Ishikawa (cell line): ENCODE measurements around the gene DENND4C.

Source experiments
- CEBPB ChIP-seq: IDR thresholded peaks from 2 replicates; pipeline ENCODE4 v1.6.1; 2012
- CREB1 ChIP-seq: IDR thresholded peaks from 2 replicates; pipeline ENCODE4 v1.6.1; 2012; ENCODE audit warnings: low read depth
- EGR1 ChIP-seq: IDR thresholded peaks from 2 replicates; pipeline ENCODE4 v1.6.1; 2012
- EP300 ChIP-seq: IDR thresholded peaks from 2 replicates; pipeline ENCODE4 v1.6.1; 2012; ENCODE audit warnings: borderline replicate concordance
- FOXM1 ChIP-seq: IDR thresholded peaks from 2 replicates; pipeline ENCODE4 v1.6.1; 2012; ENCODE audit warnings: low read depth, borderline replicate concordance
- NFIC ChIP-seq: IDR thresholded peaks from 2 replicates; pipeline ENCODE4 v1.6.1; 2012
- RAD21 ChIP-seq: IDR thresholded peaks from 2 replicates; pipeline ENCODE4 v1.6.1; 2012; ENCODE audit warnings: low read depth
- TAF1 ChIP-seq: IDR thresholded peaks from 2 replicates; pipeline ENCODE4 v1.6.1; 2012; ENCODE audit warnings: low read depth, mild to moderate bottlenecking
- TCF12 ChIP-seq: IDR thresholded peaks from 2 replicates; pipeline ENCODE4 v1.6.1; 2012; ENCODE audit warnings: low read depth
- TEAD4 ChIP-seq: IDR thresholded peaks from 2 replicates; pipeline ENCODE4 v1.6.1; 2012
- YY1 ChIP-seq: IDR thresholded peaks from 2 replicates; pipeline ENCODE4 v1.6.1; 2012; ENCODE audit warnings: low read depth
- ZBTB7A ChIP-seq: IDR thresholded peaks from 2 replicates; pipeline ENCODE4 v1.6.1; 2012; ENCODE audit warnings: low read depth
- TF ChIP-seq, protein P1 (sequence below): IDR thresholded peaks from 2 replicates; pipeline ENCODE4 v1.6.1; 2012; ENCODE audit warnings: low read depth, mild to moderate bottlenecking
- TF ChIP-seq, protein P2 (sequence below): IDR thresholded peaks from 2 replicates; pipeline ENCODE4 v1.6.1; 2012
- TF ChIP-seq, protein P3 (sequence below): IDR thresholded peaks from 2 replicates; pipeline ENCODE4 v1.6.1; 2012

DENND4C gene

DNA sequence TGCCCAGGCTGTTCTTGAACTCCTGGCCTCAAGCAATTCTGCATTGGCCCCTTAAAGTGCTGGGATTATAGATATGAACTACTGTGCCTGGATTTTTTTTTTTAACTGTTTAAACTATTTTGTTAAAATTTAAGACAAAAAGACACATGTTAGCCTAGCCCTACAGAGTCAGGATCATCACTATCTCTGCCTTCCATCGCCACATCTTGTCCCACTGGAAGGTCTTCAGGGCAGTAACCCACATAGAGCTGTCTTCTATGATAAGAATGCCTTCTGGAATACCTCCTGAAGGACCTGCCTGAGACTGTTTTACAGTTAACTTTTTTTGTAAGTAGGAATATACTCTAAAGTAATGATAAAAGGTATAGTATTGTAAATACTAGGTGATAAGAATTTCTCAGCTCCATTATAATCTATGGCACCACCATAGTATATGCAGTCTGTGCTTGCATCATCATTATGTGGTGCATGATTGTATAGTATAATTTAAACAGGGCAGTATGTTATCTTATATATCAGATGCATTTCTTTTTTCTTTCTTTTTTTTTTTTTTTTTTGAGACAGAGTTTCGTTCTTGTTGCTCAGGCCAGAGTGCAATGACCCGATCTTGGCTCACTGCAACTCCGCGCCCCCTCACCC lies 52.7 kb downstream of the DENND4C start:
- no peak for TF ChIP-seq CREB1
- TF ChIP-seq, protein P1, sequence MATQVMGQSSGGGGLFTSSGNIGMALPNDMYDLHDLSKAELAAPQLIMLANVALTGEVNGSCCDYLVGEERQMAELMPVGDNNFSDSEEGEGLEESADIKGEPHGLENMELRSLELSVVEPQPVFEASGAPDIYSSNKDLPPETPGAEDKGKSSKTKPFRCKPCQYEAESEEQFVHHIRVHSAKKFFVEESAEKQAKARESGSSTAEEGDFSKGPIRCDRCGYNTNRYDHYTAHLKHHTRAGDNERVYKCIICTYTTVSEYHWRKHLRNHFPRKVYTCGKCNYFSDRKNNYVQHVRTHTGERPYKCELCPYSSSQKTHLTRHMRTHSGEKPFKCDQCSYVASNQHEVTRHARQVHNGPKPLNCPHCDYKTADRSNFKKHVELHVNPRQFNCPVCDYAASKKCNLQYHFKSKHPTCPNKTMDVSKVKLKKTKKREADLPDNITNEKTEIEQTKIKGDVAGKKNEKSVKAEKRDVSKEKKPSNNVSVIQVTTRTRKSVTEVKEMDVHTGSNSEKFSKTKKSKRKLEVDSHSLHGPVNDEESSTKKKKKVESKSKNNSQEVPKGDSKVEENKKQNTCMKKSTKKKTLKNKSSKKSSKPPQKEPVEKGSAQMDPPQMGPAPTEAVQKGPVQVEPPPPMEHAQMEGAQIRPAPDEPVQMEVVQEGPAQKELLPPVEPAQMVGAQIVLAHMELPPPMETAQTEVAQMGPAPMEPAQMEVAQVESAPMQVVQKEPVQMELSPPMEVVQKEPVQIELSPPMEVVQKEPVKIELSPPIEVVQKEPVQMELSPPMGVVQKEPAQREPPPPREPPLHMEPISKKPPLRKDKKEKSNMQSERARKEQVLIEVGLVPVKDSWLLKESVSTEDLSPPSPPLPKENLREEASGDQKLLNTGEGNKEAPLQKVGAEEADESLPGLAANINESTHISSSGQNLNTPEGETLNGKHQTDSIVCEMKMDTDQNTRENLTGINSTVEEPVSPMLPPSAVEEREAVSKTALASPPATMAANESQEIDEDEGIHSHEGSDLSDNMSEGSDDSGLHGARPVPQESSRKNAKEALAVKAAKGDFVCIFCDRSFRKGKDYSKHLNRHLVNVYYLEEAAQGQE: no peak
- no peak for TF ChIP-seq FOXM1
- TF ChIP-seq, protein P2, sequence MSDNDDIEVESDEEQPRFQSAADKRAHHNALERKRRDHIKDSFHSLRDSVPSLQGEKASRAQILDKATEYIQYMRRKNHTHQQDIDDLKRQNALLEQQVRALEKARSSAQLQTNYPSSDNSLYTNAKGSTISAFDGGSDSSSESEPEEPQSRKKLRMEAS: no peak
- TF ChIP-seq TEAD4: no peak
- no peak for TF ChIP-seq TCF12
- TF ChIP-seq YY1: no peak
- no peak for TF ChIP-seq CEBPB
- no peak for TF ChIP-seq RAD21
- TF ChIP-seq, protein P3, sequence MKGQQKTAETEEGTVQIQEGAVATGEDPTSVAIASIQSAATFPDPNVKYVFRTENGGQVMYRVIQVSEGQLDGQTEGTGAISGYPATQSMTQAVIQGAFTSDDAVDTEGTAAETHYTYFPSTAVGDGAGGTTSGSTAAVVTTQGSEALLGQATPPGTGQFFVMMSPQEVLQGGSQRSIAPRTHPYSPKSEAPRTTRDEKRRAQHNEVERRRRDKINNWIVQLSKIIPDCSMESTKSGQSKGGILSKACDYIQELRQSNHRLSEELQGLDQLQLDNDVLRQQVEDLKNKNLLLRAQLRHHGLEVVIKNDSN: no peak
- no peak for TF ChIP-seq TAF1
- no peak for TF ChIP-seq NFIC
- no peak for TF ChIP-seq EGR1

DNA sequence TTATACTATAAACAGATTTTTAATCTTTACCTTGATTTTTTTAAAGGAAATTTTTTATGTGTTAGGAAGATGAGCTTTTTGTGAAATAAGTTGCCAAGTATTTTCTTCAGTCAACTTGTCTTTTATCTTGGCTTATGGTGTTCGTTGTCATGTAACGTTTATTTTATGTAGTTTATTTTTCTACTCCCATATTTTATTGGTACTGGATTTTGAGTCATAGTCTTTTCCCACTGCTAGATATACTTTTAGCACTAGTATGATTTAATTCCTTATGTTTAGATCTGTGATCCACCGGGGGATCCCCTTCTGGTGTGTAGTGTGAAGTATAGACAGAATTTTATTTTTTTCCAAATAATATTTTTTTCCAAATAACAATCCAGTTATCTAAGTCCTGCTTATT lies 54.2 kb downstream of the DENND4C start:
- no peak for TF ChIP-seq FOXM1
- TF ChIP-seq TCF12: no peak
- TF ChIP-seq EGR1: no peak
- TF ChIP-seq EP300: no peak
- TF ChIP-seq, protein P3: no peak
- no peak for TF ChIP-seq CEBPB
- TF ChIP-seq TAF1: no peak
- TF ChIP-seq TEAD4: no peak
- TF ChIP-seq, protein P1: no peak
- no peak for TF ChIP-seq ZBTB7A
- no peak for TF ChIP-seq NFIC
- no peak for TF ChIP-seq RAD21
- no peak for TF ChIP-seq YY1

DNA sequence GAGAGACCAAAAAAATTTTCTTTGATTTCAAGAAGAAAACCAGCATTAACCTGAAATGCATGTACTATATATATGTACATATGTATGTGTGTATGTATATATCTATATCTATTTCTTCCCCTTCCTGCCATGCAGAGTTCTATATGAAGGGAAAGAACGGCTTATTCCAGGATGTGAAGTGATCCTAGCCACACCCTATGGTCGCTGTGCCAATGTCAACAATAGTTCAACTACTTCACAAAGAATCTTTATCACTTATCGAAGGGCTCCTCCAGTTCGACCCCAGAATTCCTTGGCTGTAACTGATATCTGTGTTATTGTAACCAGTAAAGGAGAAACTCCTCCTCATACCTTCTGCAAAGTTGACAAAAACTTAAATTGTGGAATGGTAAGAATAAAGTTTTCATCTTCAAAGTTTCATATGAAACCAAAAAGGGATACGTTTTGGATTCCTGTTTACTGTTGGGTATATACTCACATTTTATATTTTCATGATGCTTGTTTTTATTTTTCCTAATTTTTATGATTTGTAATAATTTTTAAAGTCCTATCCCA lies 56.2 kb downstream of the DENND4C start:
- TF ChIP-seq RAD21 (no peak), YY1 (no peak), EGR1 (no peak), TEAD4 (no peak), ZBTB7A (no peak), NFIC (no peak), TCF12 (no peak)
- TF ChIP-seq, protein P3: no peak
- TF ChIP-seq, protein P1: no peak
- TF ChIP-seq, protein P2: no peak

DNA sequence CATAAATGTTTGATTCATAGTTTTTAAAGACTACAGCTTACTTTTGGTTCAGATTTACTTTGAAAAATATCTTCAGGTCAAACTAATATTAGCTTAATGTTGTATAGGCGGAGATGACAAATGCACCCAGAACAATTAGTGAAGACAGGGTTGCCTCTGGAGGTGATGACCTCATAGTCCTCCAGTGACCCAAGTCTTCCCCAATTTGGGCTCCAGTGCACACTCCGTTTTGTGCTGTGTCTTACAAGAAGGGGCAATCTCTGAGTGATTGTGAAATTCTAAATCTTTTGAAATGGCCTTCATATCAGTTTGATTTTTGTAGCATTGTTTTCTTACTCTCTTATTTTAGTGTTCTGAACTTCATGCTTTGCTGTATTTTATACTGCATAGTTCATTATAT lies 57.6 kb downstream of the DENND4C start:
- TF ChIP-seq YY1: no peak
- TF ChIP-seq CEBPB: no peak
- TF ChIP-seq EP300: no peak
- TF ChIP-seq EGR1: no peak
- no peak for TF ChIP-seq NFIC
- TF ChIP-seq, protein P2: no peak
- no peak for TF ChIP-seq RAD21
